Measurements from ENCODE around the gene SP4. TPM values are rescaled to one million over a fixed set of nuclear protein-coding genes. Genes with fewer than 3 reads are reported as not detected.

SP4 gene
- total RNA-seq, 4 donors from 2014 or later: 3.6 to 10.6 (median 5.9) TPM

DNA sequence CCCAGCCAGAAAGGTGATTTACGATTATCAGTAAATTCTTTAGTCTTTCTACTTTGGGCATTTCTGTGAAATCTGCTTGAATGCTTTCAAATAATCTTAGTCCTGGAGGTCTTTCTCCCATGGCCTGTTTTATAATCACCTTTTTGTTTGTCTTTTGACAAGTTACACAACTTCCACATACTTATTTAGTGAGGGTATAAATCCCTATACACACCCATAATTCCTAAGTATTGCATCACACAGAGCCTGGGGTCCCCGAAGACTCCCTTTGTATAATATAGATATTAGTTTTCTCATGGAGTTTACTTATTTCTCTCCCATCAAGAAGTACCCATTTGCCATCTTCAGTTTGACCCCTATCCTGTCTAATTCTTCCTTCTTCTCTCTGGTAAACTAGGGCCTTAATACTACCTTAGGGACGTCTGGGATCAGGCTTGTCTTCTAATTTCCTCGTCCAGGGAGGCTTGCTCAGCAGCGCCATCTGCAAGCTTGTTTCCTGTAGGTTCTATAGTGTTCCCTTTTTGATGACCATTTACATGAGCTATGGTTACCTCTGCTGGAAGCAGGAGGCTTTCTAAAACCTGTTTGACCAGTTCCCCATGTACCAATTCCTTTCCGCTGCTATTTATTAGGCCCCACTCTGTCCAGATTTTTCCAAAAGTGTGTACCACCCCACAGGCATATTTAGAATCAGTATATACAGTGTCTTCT is 123.1 kb downstream of the SP4 start:
- ATAC-seq (ENCODE audit: low FRiP score) (no peak), DNase-seq (ENCODE audit: low spot score) (no peak)
- TF ChIP-seq, protein P1, sequence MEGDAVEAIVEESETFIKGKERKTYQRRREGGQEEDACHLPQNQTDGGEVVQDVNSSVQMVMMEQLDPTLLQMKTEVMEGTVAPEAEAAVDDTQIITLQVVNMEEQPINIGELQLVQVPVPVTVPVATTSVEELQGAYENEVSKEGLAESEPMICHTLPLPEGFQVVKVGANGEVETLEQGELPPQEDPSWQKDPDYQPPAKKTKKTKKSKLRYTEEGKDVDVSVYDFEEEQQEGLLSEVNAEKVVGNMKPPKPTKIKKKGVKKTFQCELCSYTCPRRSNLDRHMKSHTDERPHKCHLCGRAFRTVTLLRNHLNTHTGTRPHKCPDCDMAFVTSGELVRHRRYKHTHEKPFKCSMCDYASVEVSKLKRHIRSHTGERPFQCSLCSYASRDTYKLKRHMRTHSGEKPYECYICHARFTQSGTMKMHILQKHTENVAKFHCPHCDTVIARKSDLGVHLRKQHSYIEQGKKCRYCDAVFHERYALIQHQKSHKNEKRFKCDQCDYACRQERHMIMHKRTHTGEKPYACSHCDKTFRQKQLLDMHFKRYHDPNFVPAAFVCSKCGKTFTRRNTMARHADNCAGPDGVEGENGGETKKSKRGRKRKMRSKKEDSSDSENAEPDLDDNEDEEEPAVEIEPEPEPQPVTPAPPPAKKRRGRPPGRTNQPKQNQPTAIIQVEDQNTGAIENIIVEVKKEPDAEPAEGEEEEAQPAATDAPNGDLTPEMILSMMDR (IDR thresholded peaks at IDR 0.05): no peak

DNA sequence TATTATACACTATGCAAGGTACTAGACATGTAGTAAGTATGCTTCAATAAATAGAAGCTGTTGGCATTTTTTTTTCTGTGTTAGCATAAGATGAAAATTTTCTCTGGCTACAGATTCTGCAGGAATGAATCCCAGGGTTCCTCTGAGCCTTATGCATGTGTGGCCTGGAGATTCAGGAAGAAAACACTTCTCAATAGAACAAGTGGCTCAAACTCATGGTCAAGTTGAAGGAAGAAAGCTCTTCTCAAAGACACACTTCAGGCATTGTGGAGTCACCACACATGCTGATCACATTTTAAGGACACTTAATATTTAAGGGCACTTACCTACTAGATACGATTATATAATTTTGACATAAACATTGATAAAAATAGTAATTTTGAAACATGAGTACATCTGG is 134.5 kb downstream of the SP4 start:
- ATAC-seq (ENCODE audit: low FRiP score) (no peak), DNase-seq (ENCODE audit: low spot score) (no peak)
- TF ChIP-seq, protein P1 (IDR thresholded peaks at IDR 0.05): no peak

Small RNAs within 50 kb of the gene (small RNA-seq; reads per million reads assigned to genes)
- not detected for gene MIR1183
- not detected for gene RNU1-15P

Other genes with a start within 250 kb of the SP4 start
- under 1 TPM; 0.32 to 0.88 (median 0.49) TPM for gene DNAH11, start 115.0 kb downstream of the SP4 start, total RNA-seq